ENCODE data around the gene SEMA3D.

Gene SEMA3D

GRCh38 chr7:85186521-85187241 lies at the start of gene SEMA3D:
SEMA3D (minus strand) TSS chr7:85187056; CDS start chr7:85121891, 65,165 bp downstream.
- DNase-seq (ENCODE audit: low spot score), result peak; percentile 83

- DNase-seq (ENCODE audit: low spot score), result no peak
Measured at GRCh38 chr7:85234730-85235129, 47.9 kb upstream of the SEMA3D start.

GRCh38 chr7:85232068-85232467 lies 45.2 kb upstream of the SEMA3D start:
- DNase-seq (ENCODE audit: low spot score), result peak; percentile 23

- DNase-seq (ENCODE audit: low spot score), result no peak
Measured at GRCh38 chr7:85230623-85231022, 43.8 kb upstream of the SEMA3D start.

GRCh38 chr7:85229544-85229943 lies 42.7 kb upstream of the SEMA3D start:
- DNase-seq (ENCODE audit: low spot score), result no peak

- DNase-seq (ENCODE audit: low spot score), result no peak
Measured at GRCh38 chr7:85226361-85227085, 39.7 kb upstream of the SEMA3D start.

- no peak for DNase-seq (ENCODE audit: low spot score)
Measured at GRCh38 chr7:85224171-85224570, 37.3 kb upstream of the SEMA3D start.

- DNase-seq (ENCODE audit: low spot score), result no peak
Measured at GRCh38 chr7:85222522-85222921, 35.7 kb upstream of the SEMA3D start.

- no peak for DNase-seq (ENCODE audit: low spot score)
Measured at GRCh38 chr7:85221796-85222195, 34.9 kb upstream of the SEMA3D start.

- DNase-seq (ENCODE audit: low spot score), result no peak
Measured at GRCh38 chr7:85220651-85221050, 33.8 kb upstream of the SEMA3D start.

- DNase-seq (ENCODE audit: low spot score), result no peak
Measured at GRCh38 chr7:85220023-85220422, 33.2 kb upstream of the SEMA3D start.

- DNase-seq (ENCODE audit: low spot score), result no peak
Measured at GRCh38 chr7:85217085-85217484, 30.2 kb upstream of the SEMA3D start.

GRCh38 chr7:85215098-85215497 lies 28.2 kb upstream of the SEMA3D start:
- no peak for DNase-seq (ENCODE audit: low spot score)

GRCh38 chr7:85213500-85213899 lies 26.6 kb upstream of the SEMA3D start:
- no peak for DNase-seq (ENCODE audit: low spot score)

- DNase-seq (ENCODE audit: low spot score), result no peak
Measured at GRCh38 chr7:85205754-85206153, 18.9 kb upstream of the SEMA3D start.

- DNase-seq (ENCODE audit: low spot score), result no peak
Measured at GRCh38 chr7:85204496-85204895, 17.6 kb upstream of the SEMA3D start.

- no peak for DNase-seq (ENCODE audit: low spot score)
Measured at GRCh38 chr7:85204061-85204460, 17.2 kb upstream of the SEMA3D start.

- DNase-seq (ENCODE audit: low spot score), result no peak
Measured at GRCh38 chr7:85201209-85201608, 14.4 kb upstream of the SEMA3D start.

GRCh38 chr7:85196696-85197095 lies 9.8 kb upstream of the SEMA3D start:
- no peak for DNase-seq (ENCODE audit: low spot score)

GRCh38 chr7:85191383-85191782 lies 4.5 kb upstream of the SEMA3D start:
- DNase-seq (ENCODE audit: low spot score), result no peak

GRCh38 chr7:85186083-85186520 lies 754 bp downstream of the SEMA3D start:
- peak; percentile 14 for DNase-seq (ENCODE audit: low spot score)

GRCh38 chr7:85185424-85186082 lies 1.3 kb downstream of the SEMA3D start:
- peak; percentile 59 for DNase-seq (ENCODE audit: low spot score)

Data from Ammon's horn (tissue), 1 donor.